Omental fat pad (tissue), 4 donors: Measurements from ENCODE around the gene PLA2G4D. TPM values are rescaled to one million over a fixed set of nuclear protein-coding genes. Genes with fewer than 3 reads are reported as not detected.
A peak's percentile ranks its signal among the peaks of the same experiment; 100 is the strongest.

Source experiments
- ATAC-seq: fragments of 150-250 bp; one replicate; pipeline ENCODE4 v1.9.1; 2016; ENCODE audit warnings: mild to moderate bottlenecking, moderate library complexity; ENCODE audit not compliant: low FRiP score
- DNase-seq: peaks from one replicate; pipeline ENCODE4 v3.0.0-alpha.2; 2019; ENCODE audit warnings: low spot score
- total RNA-seq, 4 donors: library from RNA; depleted of rRNA; stranded (reverse); fragments of >200 nt; gene quantifications; one replicate each; pipeline ENCODE4 v1.1.0, GENCODE V29; 2016
- TF ChIP-seq, protein P1 (sequence below), 3 donors: fragments of 450-650 bp; IDR thresholded peaks; one replicate each; pipeline ENCODE4 v1.5.1; 2016 to 2017; ENCODE audit warnings: antibody characterized with exemption in 3 of 3, mild to moderate bottlenecking in 3 of 3, moderate library complexity in 2 of 3

Gene PLA2G4D
- total RNA-seq, 4 donors from 2014 or later: 0.09 TPM; not detected in 3

DNA sequence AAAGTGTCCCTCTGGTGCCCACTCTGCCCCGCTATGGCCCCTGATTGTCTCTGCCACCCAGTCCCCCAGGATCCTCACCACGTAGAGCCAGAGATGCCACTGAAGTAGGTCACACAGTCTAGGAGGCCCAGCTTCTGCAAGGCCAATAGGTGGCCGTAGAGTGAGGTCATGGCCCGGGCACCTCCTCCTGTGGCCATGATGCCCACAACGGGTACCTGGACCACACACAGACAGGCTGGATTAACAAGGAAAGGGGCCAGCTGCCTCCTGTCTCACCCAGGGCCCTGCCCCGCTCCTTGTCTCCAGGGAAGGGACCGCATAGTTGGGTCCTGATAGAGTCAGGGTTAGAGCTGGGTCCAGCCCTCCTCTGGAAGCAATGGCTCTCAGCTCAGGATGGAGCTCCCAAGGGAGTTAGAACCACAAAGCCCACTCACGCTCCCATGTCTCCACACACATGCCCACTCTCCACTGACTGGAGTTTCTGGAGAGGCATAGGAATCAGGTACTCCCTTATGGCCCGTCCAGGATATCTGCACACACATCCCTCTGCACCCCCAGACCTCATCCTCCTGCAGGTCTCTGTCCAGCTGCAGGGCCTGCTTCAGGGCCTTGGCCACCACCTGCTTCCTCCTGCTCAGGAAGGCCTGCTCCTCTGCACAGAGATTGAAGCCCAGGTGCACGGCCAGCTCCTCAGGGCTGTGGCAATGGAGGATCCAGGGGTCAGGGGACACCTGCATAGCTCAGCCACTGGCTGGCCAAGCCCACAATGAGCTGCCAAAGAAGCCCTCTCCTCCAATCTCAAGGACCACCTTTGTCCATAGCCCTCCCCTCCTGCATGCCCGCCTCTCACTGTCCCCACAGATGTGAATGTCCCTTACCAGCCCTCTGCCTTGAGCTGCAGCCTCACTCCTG is 13.2 kb downstream of the PLA2G4D start:
- no peak for DNase-seq
- TF ChIP-seq, protein P1, sequence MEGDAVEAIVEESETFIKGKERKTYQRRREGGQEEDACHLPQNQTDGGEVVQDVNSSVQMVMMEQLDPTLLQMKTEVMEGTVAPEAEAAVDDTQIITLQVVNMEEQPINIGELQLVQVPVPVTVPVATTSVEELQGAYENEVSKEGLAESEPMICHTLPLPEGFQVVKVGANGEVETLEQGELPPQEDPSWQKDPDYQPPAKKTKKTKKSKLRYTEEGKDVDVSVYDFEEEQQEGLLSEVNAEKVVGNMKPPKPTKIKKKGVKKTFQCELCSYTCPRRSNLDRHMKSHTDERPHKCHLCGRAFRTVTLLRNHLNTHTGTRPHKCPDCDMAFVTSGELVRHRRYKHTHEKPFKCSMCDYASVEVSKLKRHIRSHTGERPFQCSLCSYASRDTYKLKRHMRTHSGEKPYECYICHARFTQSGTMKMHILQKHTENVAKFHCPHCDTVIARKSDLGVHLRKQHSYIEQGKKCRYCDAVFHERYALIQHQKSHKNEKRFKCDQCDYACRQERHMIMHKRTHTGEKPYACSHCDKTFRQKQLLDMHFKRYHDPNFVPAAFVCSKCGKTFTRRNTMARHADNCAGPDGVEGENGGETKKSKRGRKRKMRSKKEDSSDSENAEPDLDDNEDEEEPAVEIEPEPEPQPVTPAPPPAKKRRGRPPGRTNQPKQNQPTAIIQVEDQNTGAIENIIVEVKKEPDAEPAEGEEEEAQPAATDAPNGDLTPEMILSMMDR (IDR thresholded peaks at IDR 0.05): no peak
- no peak for ATAC-seq

DNA sequence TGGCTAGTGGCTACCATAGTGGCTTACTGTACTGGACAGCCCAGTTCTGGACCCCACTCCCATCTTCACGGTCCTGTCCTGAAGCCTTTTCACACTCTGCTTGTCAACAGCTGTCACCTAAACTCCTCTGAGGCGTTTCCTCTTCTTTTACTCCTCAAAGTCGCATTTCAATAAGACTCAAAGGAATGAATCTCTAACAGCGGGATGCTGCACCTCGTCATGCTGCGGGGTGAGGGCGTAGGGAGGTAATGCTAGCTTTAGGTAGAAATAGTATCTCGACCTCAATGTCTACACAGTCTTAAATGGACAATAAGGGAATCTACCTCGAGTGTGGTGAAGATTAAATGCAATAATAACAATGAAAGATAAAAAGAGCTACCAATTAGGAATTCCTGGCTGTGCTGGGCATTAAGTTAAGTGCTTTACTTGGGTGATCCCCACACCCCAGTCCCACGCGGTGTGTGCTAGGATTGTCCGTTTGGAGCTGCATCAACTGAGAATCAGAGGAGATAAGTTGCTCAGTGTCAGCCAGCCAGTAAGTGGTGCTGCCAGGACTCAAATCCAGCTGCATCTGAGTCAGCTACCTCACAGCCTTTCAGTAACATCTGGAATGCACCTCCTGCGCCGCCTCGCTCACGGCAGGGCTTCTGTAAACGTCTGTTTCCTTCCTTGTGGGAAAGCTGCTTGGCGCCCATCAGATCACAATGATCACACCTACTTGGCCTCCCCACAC is 14.0 kb downstream of the PLA2G4D start:
- TF ChIP-seq, protein P1 (IDR thresholded peaks at IDR 0.05): no peak
- ATAC-seq (peak; percentile 70), DNase-seq (no peak)

- DNase-seq (no peak), ATAC-seq (peak; percentile 23)
Measured at GRCh38 chr15:42079401-42079908, 14.9 kb downstream of the PLA2G4D start.

GRCh38 chr15:42078903-42079302 is 15.5 kb downstream of the PLA2G4D start:
- TF ChIP-seq, protein P1 (IDR thresholded peaks at IDR 0.05): no peak
- DNase-seq (no peak), ATAC-seq (no peak)

More at GRCh38 chr15:42079401-42079908, 14.9 kb downstream of the PLA2G4D start:
- TF ChIP-seq, protein P1 (IDR thresholded peaks at IDR 0.05): no peak

- TF ChIP-seq, protein P1 (IDR thresholded peaks at IDR 0.05): no peak
- DNase-seq: no peak
- ATAC-seq: peak; percentile 47
Measured at GRCh38 chr15:42077689-42078088, 16.7 kb downstream of the PLA2G4D start.

GRCh38 chr15:42073418-42073817 is 20.9 kb downstream of the PLA2G4D start:
- ATAC-seq: no peak
- DNase-seq: no peak
- TF ChIP-seq, protein P1 (IDR thresholded peaks at IDR 0.05): no peak
